SK-N-DZ (cell line): ENCODE data around the gene MAP3K12.
"Not testable (repeated sequence)": the region's sequence is repeated elsewhere in the genome, so short reads cannot be mapped to it uniquely, and the experiment has no call there.

Source experiments
- DNase-seq: peaks from one replicate; pipeline ENCODE4 v3.0.0-alpha.2; 2015; ENCODE audit warnings: low spot score
- small RNA-seq, 2 experiments: library from RNA; depleted of rRNA; stranded (forward); fragments of <200 nt; gene quantifications; one replicate each; pipeline ENCODE3, GENCODE V24; 2014

MAP3K12 gene

DNA sequence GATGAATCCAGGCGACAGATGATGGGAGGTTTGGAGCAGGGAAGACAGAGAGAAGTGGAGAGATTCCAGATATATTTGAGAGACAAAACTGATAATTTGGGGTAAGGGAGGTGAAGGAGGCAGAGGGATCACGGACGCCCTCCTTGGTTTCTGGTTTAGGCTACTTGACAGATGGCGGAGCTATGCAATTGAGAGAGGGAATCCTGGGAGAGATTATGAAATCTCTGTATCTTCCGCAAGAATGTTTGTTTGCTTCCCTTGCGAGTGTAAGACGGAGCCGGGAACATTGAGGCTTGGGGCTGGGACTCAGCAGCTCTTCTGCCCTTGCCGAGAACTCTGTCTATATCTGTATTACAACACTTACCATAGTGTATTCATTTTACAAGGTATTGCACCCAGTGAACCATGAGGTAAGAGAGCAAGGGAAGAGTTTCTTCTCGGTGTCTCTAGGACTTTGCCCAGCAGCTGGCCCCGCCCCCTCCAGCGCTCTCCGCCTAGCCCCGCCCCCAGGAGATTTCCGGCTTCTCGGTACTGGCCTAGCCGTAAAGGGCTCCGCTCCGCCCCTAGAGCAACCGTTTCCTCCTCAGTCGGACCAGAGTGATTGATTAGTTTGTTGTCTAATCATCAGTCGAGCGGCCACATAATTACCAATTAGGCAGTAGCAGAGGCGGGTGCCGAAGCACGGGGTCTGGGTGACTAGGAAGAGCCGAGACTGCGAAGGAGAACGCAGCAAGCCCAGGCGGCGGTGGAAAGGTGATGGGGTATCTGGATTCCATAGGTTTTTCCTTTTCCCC lies 58.0 kb downstream of the MAP3K12 start, which contains the start of gene PRR13:
TSS of gene PRR13 (plus strand) at position 695 of the 794 bp plus-strand sequence. CDS start 981 bp downstream, outside the sequence.
- peak; percentile 99 for DNase-seq

DNA sequence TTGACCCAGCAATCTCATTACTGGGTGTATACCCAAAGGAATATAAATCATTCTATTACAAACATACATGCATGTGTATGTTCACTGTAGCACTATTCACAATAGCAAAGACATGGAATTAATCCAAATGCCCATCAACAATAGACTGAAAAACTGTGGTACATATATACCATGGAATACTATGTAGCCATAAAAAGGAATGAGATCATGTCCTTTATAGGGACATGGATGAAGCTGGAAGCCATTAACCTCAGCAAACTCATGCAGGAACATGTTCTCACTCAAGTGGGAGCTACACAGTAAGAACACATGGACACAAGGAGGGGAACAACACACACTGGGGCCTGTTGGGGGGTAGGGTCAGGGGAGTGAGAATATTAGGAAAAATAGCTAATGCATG lies 59.7 kb downstream of the MAP3K12 start:
- DNase-seq: not testable (repeated sequence)

DNA sequence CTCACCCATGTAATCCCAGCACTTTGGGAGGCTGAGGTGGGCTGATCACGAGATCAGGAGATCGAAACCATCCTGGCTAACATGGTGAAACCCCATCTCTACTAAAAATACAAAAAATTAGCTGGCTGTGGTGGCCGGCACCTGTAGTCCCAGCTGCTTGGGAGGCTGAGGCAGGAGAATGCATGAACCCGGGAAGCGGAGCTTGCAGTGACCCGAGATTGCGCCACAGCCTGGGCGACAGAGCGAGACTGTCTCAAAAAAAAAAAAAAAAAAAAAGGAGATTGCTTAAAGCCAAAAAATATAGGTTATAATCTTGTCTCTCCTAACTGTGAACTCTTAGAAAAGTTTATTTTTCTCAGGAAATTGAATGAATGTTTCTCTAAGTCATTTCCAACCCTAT lies 63.9 kb downstream of the MAP3K12 start:
- not testable (repeated sequence) for DNase-seq

DNA sequence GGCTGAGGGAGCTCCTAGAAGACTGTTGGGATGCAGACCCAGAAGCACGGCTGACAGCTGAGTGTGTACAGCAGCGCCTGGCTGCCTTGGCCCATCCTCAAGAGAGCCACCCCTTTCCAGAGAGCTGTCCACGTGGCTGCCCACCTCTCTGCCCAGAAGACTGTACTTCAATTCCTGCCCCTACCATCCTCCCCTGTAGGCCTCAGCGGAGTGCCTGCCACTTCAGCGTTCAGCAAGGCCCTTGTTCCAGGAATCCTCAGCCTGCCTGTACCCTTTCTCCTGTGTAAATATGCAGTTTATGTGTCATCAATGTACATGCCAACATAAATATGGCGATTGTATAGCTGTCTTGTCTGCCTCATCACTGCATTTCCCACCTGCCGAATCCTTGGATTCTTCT lies 68.1 kb downstream of the MAP3K12 start:
- no peak for DNase-seq

DNA sequence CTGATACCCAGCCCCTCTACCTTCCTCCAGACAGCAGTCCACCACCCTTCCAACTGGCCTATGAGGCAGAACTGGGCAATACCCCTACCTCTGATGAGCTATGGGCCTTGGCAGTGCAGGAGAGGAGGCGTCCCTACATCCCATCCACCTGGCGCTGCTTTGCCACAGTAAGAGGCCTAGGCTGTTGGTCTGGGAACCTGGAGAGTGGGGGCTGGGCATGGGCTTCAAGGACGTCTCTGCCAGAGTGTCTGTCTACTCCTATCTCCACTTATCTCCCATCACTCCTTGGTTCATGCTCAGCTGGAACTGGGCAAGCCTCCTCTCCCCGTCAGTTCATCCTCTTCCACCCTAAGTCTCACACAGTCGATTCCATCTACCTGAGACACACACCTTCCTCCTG lies 69.1 kb downstream of the MAP3K12 start:
- DNase-seq: no peak

Small RNA genes within 50 kb of the gene (small RNA-seq; reads per million reads assigned to genes)
- 0 to 0.04 reads per million in 2 experiments for gene AC023509.3
